HFFc6 (cell line): ENCODE data around the gene PGM5. TPM values are rescaled to one million over a fixed set of nuclear protein-coding genes. Genes with fewer than 3 reads are reported as not detected.

Source experiments
- DNase-seq: peaks from one replicate; pipeline ENCODE4 v3.0.0-alpha.2; 2018
- H3K27ac Mint-ChIP-seq: 2 replicates; pipeline ENCODE4 v1.8.0; 2020; ENCODE audit warnings: mild to moderate bottlenecking, mixed read lengths
- H3K27me3 Mint-ChIP-seq: 2 replicates; pipeline ENCODE4 v1.8.0; 2021; ENCODE audit warnings: mild to moderate bottlenecking, moderate library complexity, mixed read lengths; ENCODE audit not compliant: insufficient read depth
- H3K36me3 Mint-ChIP-seq: 2 replicates; pipeline ENCODE4 v1.8.0; 2021; ENCODE audit warnings: low read depth, mixed read lengths
- H3K4me1 Mint-ChIP-seq: 2 replicates; pipeline ENCODE4 v1.8.0; 2020; ENCODE audit warnings: low read depth, mixed read lengths
- H3K4me3 Mint-ChIP-seq: 2 replicates; pipeline ENCODE4 v1.8.0; 2020; ENCODE audit warnings: mild to moderate bottlenecking, moderate library complexity, mixed read lengths
- H3K9me3 Mint-ChIP-seq: 2 replicates; pipeline ENCODE4 v1.8.0; 2020; ENCODE audit warnings: mild to moderate bottlenecking, mixed read lengths
- total RNA-seq, 6 experiments: library from RNA; stranded (reverse); fragmentation: NEBNext Ultra II Directional; extraction: Animal tissue kit (Norgen Biotek cat#: 25700); gene quantifications; 2 replicates in 1 of 6; 3 replicates in 5 of 6; pipeline ENCODE4 v1.2.3, GENCODE V29; 2021
- TF ChIP-seq, protein P1 (sequence below): fragments of 200-600 bp; sonication (generic); IDR thresholded peaks from 2 replicates; pipeline ENCODE4 v1.5.0; 2021; ENCODE audit warnings: antibody characterized with exemption, mild to moderate bottlenecking

PGM5 gene
- total RNA-seq, 6 experiments from 2014 or later: 0.24 to 0.85 (median 0.35) TPM; not detected in 1

DNA sequence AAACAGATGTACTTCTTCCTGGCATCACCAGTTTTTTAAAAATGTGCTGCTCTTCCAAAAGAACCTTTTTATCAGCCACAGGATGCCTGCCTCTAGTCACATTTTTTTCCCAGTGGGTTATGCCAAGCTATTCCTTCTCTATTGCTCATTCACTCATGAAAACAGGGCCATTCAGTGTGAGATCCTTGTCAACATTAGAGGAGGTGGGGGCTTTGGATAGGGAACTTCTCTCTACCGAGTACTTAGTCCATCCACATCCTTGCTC lies 181.1 kb downstream of the PGM5 start:
- H3K27ac Mint-ChIP-seq: no peak overlapping the region

GRCh38 chr9:68538200-68538599 lies 181.8 kb downstream of the PGM5 start:
- peaks cover 3% of the 10 kb centered on the region; the same call in 1 of the 2 replicates for H3K9me3 Mint-ChIP-seq
- TF ChIP-seq, protein P1, sequence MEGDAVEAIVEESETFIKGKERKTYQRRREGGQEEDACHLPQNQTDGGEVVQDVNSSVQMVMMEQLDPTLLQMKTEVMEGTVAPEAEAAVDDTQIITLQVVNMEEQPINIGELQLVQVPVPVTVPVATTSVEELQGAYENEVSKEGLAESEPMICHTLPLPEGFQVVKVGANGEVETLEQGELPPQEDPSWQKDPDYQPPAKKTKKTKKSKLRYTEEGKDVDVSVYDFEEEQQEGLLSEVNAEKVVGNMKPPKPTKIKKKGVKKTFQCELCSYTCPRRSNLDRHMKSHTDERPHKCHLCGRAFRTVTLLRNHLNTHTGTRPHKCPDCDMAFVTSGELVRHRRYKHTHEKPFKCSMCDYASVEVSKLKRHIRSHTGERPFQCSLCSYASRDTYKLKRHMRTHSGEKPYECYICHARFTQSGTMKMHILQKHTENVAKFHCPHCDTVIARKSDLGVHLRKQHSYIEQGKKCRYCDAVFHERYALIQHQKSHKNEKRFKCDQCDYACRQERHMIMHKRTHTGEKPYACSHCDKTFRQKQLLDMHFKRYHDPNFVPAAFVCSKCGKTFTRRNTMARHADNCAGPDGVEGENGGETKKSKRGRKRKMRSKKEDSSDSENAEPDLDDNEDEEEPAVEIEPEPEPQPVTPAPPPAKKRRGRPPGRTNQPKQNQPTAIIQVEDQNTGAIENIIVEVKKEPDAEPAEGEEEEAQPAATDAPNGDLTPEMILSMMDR: no peak
- no peaks in the 10 kb centered on the region for H3K4me1 Mint-ChIP-seq
- H3K4me3 Mint-ChIP-seq: no peak overlapping the region
- no peaks in the 10 kb centered on the region for H3K36me3 Mint-ChIP-seq
- H3K27ac Mint-ChIP-seq: no peak overlapping the region
- H3K27me3 Mint-ChIP-seq: peaks cover 2% of the 10 kb centered on the region; the same call in 1 of the 2 replicates
- no peak for DNase-seq

More for the DNA sequence above, 181.1 kb downstream of the PGM5 start:
- peaks cover 5% of the 10 kb centered on the region; the same call in 1 of the 2 replicates for H3K9me3 Mint-ChIP-seq
- TF ChIP-seq, protein P1: no peak
- H3K36me3 Mint-ChIP-seq: no peaks in the 10 kb centered on the region
- H3K27me3 Mint-ChIP-seq: peaks cover 2% of the 10 kb centered on the region; the same call in 1 of the 2 replicates
- no peak overlapping the region for H3K4me3 Mint-ChIP-seq
- DNase-seq: no peak
- no peaks in the 10 kb centered on the region for H3K4me1 Mint-ChIP-seq

- H3K4me1 Mint-ChIP-seq: no peaks in the 10 kb centered on the region
- TF ChIP-seq, protein P1: no peak
- no peak for DNase-seq
- H3K27ac Mint-ChIP-seq: no peak within 1 kb of the TSS
- peaks cover under 1% of the 10 kb centered on the region; the same call in 1 of the 2 replicates for H3K27me3 Mint-ChIP-seq
- H3K9me3 Mint-ChIP-seq: no peaks in the 10 kb centered on the region; the same call in 1 of the 2 replicates
- no peak within 1 kb of the TSS for H3K4me3 Mint-ChIP-seq
- no peaks in the 10 kb centered on the region for H3K36me3 Mint-ChIP-seq
These were observed 184.5 kb downstream of the PGM5 start, which contains the start of gene TMEM252 for GRCh38 chr9:68540712-68541535. TMEM252 (minus strand) TSS chr9:68540883; CDS start chr9:68540814, 69 bp downstream.

DNA sequence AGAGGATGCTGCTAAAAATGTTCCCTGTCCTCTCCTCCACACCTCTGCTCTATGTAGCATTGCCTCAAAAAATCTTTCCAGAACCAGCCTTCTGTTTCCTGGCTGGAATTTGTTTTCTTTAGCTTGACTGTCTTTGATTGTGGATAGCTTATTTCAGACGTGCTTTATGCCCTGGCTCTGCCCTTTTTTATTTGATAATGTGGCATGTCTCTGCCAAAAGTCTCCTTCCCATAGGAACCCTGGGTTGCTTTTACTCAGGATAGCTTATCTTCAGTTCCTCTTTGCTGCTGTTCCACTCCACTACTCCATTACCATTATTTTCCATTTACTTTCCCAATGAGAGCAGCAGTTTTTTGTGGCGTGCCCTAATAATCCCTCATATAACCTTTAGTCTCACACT lies 185.2 kb downstream of the PGM5 start:
- no peaks in the 10 kb centered on the region for H3K36me3 Mint-ChIP-seq
- TF ChIP-seq, protein P1: no peak
- H3K27me3 Mint-ChIP-seq: no peaks in the 10 kb centered on the region
- no peak overlapping the region for H3K4me3 Mint-ChIP-seq
- no peaks in the 10 kb centered on the region for H3K4me1 Mint-ChIP-seq
- H3K27ac Mint-ChIP-seq: no peak overlapping the region
- no peak for DNase-seq
- H3K9me3 Mint-ChIP-seq: peaks cover 2% of the 10 kb centered on the region

DNA sequence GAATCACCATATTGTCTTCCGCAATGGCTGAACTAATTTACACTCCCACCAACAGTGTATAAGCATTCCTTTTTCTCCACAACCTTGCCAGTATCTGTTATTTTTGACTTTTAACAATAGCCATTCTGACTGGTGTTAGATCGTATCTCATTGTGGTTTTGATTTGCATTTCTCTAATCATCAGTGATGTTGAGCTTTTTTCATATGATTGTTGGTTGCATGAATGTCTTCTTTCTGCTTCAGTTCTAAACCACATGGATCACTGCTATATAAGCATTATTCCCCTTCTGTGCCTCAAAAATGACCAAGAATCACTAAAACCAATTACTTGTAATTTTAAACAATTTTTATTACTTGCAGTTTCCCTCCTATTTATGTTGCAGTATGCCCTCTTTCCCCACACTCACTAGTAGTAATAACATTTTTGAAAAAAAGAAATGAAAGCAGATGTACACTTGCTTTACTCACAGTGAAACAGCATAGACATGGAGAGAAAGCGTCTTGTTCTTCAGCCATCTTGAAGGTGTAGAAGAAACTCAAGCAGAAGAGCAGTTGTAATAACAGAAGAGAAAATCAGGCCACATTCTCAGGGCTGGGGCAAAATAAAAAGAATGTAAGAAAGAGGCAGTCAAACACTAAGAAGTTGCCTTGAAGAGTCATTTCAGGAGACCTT lies 188.8 kb downstream of the PGM5 start:
- H3K27me3 Mint-ChIP-seq: peaks cover 1% of the 10 kb centered on the region; the same call in 1 of the 2 replicates
- no peak for DNase-seq

More for the DNA sequence above, 188.8 kb downstream of the PGM5 start:
- TF ChIP-seq, protein P1: no peak
- Mint-ChIP-seq H3K4me1 (no peaks in the 10 kb centered on the region), H3K9me3 (peaks cover 11% of the 10 kb centered on the region; the same call in 1 of the 2 replicates), H3K36me3 (no peaks in the 10 kb centered on the region), H3K27ac (no peak overlapping the region), H3K4me3 (no peak overlapping the region)
